ENCODE data around the gene PLXNA1.

DNA sequence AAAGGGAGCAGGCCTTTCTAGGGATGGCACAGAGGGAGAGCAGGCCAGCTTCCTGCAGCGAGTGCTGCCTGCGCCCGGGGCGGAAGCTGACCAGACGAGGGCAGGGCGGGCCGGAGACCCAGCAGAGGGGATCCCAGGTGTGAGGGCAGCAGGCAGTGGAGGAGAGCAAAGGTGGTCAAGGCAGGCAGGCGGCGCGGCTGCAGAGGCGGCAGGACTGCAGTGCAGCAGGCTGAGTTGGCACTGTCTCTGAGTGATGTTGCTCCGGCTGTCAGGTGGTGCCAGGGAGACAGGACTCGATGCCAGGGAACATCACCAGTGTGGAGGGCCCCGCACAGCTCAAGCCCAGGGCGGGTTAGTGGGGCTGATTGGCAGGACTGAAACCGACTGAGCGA, 22.3 kb upstream of the PLXNA1 start:
- TF ChIP-seq, protein P1, sequence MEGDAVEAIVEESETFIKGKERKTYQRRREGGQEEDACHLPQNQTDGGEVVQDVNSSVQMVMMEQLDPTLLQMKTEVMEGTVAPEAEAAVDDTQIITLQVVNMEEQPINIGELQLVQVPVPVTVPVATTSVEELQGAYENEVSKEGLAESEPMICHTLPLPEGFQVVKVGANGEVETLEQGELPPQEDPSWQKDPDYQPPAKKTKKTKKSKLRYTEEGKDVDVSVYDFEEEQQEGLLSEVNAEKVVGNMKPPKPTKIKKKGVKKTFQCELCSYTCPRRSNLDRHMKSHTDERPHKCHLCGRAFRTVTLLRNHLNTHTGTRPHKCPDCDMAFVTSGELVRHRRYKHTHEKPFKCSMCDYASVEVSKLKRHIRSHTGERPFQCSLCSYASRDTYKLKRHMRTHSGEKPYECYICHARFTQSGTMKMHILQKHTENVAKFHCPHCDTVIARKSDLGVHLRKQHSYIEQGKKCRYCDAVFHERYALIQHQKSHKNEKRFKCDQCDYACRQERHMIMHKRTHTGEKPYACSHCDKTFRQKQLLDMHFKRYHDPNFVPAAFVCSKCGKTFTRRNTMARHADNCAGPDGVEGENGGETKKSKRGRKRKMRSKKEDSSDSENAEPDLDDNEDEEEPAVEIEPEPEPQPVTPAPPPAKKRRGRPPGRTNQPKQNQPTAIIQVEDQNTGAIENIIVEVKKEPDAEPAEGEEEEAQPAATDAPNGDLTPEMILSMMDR (IDR thresholded peaks at IDR 0.05; ENCODE audit: low read length) = no peak
- TF ChIP-seq EZH2phosphoT487 (IDR thresholded peaks at IDR 0.05; ENCODE audit: low read length) = no peak

Measured in MM.1S (cell line).